OCI-LY1 (cell line): Measurements from ENCODE around the gene ZBTB20.

Source experiments
- H2AFZ ChIP-seq: fragments of 200-600 bp; sonication (generic), shearing (Covaris generic); 2 replicates; pipeline ENCODE4 v1.6.0; 2014; ENCODE audit warnings: antibody characterized with exemption, mild to moderate bottlenecking, low read length
- H3F3A ChIP-seq: fragments of 200-600 bp; sonication (generic), shearing (Covaris generic); 2 replicates; pipeline ENCODE4 v1.6.0; 2014; ENCODE audit warnings: mild to moderate bottlenecking, antibody characterized with exemption, low read length, moderate library complexity; ENCODE audit not compliant: insufficient read depth
- H3K27ac ChIP-seq: fragments of 200-600 bp; sonication (generic); 2 replicates; pipeline ENCODE4 v1.5.1; 2014; ENCODE audit warnings: low read length, mixed run types, mild to moderate bottlenecking, low read depth; ENCODE audit not compliant: poor library complexity, severe bottlenecking
- H3K27me3 ChIP-seq: fragments of 200-600 bp; sonication (generic); 2 replicates; pipeline ENCODE4 v1.6.0; 2014; ENCODE audit warnings: antibody characterized with exemption, mild to moderate bottlenecking, low read length, moderate library complexity; ENCODE audit not compliant: insufficient read depth
- H3K36me3 ChIP-seq: fragments of 200-600 bp; sonication (generic); 2 replicates; pipeline ENCODE4 v1.6.1; 2014; ENCODE audit warnings: mild to moderate bottlenecking, antibody characterized with exemption, low read length, moderate library complexity, mixed read lengths; ENCODE audit not compliant: insufficient read depth
- H3K4me1 ChIP-seq: fragments of 200-600 bp; sonication (generic); 2 replicates; pipeline ENCODE4 v1.5.1; 2014; ENCODE audit warnings: mild to moderate bottlenecking, low read length, moderate library complexity; ENCODE audit not compliant: insufficient read depth, severe bottlenecking
- H3K4me2 ChIP-seq: fragments of 200-600 bp; sonication (generic), shearing (Covaris generic); 2 replicates; pipeline ENCODE4 v1.6.1; 2014; ENCODE audit warnings: low read length
- H3K4me3 ChIP-seq: fragments of 200-600 bp; sonication (generic); 2 replicates; pipeline ENCODE4 v1.5.1; 2014; ENCODE audit warnings: low read length, low read depth, mild to moderate bottlenecking, mixed read lengths; ENCODE audit not compliant: poor library complexity, severe bottlenecking
- H3K79me2 ChIP-seq: fragments of 200-600 bp; shearing (Covaris generic); 2 replicates; pipeline ENCODE4 v1.6.1; 2016; ENCODE audit warnings: mixed run types, low read length, mixed read lengths; ENCODE audit not compliant: insufficient read depth
- H3K9ac ChIP-seq: fragments of 200-600 bp; sonication (generic), shearing (Covaris generic); 2 replicates; pipeline ENCODE4 v1.6.1; 2014; ENCODE audit warnings: mild to moderate bottlenecking, low read length, mixed read lengths
- H3K9me2 ChIP-seq: fragments of 200-600 bp; sonication (generic), shearing (Covaris generic); 2 replicates; pipeline ENCODE4 v1.6.1; 2014; ENCODE audit warnings: low read depth, mild to moderate bottlenecking, low read length, mixed read lengths
- H3K9me3 ChIP-seq: fragments of 200-600 bp; shearing (Covaris generic); 2 replicates; pipeline ENCODE4 v1.6.1; 2014; ENCODE audit warnings: low read length, mixed read lengths
- H4K20me1 ChIP-seq: fragments of 200-600 bp; sonication (generic), shearing (Covaris generic); 2 replicates; pipeline ENCODE4 v1.6.0; 2016; ENCODE audit warnings: mild to moderate bottlenecking, low read length; ENCODE audit not compliant: insufficient read depth
- EZH2 ChIP-seq: fragments of 200-600 bp; sonication (generic), shearing (Covaris generic); IDR thresholded peaks from 2 replicates; pipeline ENCODE4 v1.8.0; 2017; ENCODE audit warnings: borderline replicate concordance, mixed run types, mild to moderate bottlenecking, antibody characterized with exemption, low read length, moderate library complexity, mixed read lengths
- TF ChIP-seq, protein P1 (sequence below): fragments of 200-600 bp; sonication (generic), shearing (Covaris generic); IDR thresholded peaks from 2 replicates; pipeline ENCODE4 v1.5.1; 2017; ENCODE audit warnings: mild to moderate bottlenecking, antibody characterized with exemption, low read length, moderate library complexity, mixed read lengths

The ZBTB20 gene

GRCh38 chr3:114645392-114645791, 501.7 kb downstream of the ZBTB20 start:
- no peak overlapping the region for H3K9ac ChIP-seq
- no peaks in the 10 kb centered on the region for H4K20me1 ChIP-seq
- H3K4me1 ChIP-seq = no peaks in the 10 kb centered on the region
- no peak overlapping the region for H3K27ac ChIP-seq
- no peaks in the 10 kb centered on the region for H3K9me2 ChIP-seq
- H3K79me2 ChIP-seq = no peaks in the 10 kb centered on the region
- no peak overlapping the region for H3K4me3 ChIP-seq
- TF ChIP-seq, protein P1, sequence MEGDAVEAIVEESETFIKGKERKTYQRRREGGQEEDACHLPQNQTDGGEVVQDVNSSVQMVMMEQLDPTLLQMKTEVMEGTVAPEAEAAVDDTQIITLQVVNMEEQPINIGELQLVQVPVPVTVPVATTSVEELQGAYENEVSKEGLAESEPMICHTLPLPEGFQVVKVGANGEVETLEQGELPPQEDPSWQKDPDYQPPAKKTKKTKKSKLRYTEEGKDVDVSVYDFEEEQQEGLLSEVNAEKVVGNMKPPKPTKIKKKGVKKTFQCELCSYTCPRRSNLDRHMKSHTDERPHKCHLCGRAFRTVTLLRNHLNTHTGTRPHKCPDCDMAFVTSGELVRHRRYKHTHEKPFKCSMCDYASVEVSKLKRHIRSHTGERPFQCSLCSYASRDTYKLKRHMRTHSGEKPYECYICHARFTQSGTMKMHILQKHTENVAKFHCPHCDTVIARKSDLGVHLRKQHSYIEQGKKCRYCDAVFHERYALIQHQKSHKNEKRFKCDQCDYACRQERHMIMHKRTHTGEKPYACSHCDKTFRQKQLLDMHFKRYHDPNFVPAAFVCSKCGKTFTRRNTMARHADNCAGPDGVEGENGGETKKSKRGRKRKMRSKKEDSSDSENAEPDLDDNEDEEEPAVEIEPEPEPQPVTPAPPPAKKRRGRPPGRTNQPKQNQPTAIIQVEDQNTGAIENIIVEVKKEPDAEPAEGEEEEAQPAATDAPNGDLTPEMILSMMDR = no peak
- TF ChIP-seq EZH2 = no peak
- no peaks in the 10 kb centered on the region for H3K36me3 ChIP-seq
- no peaks in the 10 kb centered on the region for H3K27me3 ChIP-seq
- no peak overlapping the region for H3K4me2 ChIP-seq
- no peak overlapping the region for H2AFZ ChIP-seq
- no peaks in the 10 kb centered on the region for H3K9me3 ChIP-seq
- H3F3A ChIP-seq = 0 out of 2 replicates have a peak, but pooled peaks cover 2% of the 10 kb centered on the region

DNA sequence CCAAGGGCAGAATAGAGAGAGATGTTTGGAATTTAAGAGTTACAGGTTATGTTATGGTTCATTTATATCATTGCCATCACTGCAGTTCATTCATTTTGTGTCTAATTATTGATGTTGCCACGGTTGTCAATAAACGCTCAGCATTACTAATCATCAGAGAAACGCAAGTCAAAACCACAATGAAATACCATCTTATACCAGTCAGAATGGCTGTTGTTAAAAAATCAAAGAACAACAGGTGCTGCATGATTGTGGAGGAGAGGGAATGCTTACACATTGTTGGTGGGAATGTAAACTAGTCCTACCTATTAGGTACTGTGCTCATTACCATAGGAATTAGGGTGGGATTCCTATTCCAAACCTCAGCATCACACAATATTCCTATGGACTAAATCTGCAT, 502.7 kb downstream of the ZBTB20 start:
- no peak overlapping the region for H3K9ac ChIP-seq
- no peak for TF ChIP-seq EZH2
- TF ChIP-seq, protein P1 = no peak
- H3K4me2 ChIP-seq = no peak overlapping the region

DNA sequence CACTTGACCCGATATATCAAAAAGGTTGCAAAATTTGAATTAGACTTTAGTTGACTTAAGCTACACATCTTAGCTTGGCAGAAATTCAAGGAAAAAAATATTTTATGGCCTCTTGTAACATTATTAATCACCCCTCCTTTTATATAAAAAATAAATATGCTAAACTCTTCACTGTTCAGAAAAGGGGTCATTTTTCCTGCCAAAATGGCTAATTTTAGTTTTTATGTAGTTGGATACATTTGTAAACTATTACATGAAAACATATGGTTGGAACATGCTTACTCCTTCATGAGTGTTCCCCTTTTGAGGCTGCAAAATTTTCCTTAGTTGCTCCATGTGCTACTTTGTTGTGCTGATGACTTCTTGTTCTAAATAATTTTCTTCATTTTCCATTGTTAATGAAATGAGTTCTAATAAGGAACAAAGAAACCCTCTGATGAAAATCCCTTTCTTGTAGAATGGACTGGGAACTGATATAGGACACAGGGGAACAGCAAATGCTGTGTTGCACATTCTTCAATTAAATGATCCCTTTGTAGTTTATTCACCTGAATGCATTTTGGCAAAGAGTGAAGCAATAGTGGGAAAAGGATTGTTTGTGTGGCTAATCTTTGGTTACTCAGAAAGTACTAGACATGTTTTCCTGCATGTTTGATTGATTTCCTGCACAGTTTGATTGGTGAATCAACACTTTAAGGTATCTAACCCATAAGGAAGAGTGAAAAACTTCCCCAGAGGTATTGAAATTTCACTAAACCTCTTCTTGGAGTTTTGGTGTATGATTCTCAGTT, 503.9 kb downstream of the ZBTB20 start:
- TF ChIP-seq, protein P1 = no peak
- no peak for TF ChIP-seq EZH2

More for the DNA sequence above, 502.7 kb downstream of the ZBTB20 start:
- Histone ChIP-seq H4K20me1 (no peaks in the 10 kb centered on the region), H3K27me3 (no peaks in the 10 kb centered on the region), H3K9me3 (no peaks in the 10 kb centered on the region), H3K27ac (no peak overlapping the region), H3K9me2 (no peaks in the 10 kb centered on the region), H2AFZ (no peak overlapping the region), H3K79me2 (no peaks in the 10 kb centered on the region), H3F3A (no peaks in the 10 kb centered on the region), H3K4me1 (no peaks in the 10 kb centered on the region), H3K4me3 (no peak overlapping the region), H3K36me3 (no peaks in the 10 kb centered on the region)

More for the DNA sequence above, 503.9 kb downstream of the ZBTB20 start:
- Histone ChIP-seq H3K9me3 (no peaks in the 10 kb centered on the region), H3K9me2 (no peaks in the 10 kb centered on the region), H3K27ac (no peak overlapping the region), H3K27me3 (no peaks in the 10 kb centered on the region), H2AFZ (no peak overlapping the region), H3K36me3 (no peaks in the 10 kb centered on the region), H4K20me1 (no peaks in the 10 kb centered on the region), H3K4me3 (no peak overlapping the region), H3K4me1 (no peaks in the 10 kb centered on the region), H3F3A (no peaks in the 10 kb centered on the region), H3K79me2 (no peaks in the 10 kb centered on the region), H3K4me2 (no peak overlapping the region), H3K9ac (no peak overlapping the region)
